ENCODE results near the gene NEK11.

The NEK11 gene

GRCh38 chr3:131277836-131278497 lies 251.3 kb downstream of the NEK11 start:
- H3K9ac ChIP-seq (ENCODE audit: low read depth, low read length), result no peak overlapping the region
- no peak overlapping the region for H3K4me2 ChIP-seq (ENCODE audit: insufficient read depth, low read length)
- no peaks in the 10 kb centered on the region for H3K79me2 ChIP-seq (ENCODE audit: insufficient read depth, low read length)
- H3K4me3 ChIP-seq (ENCODE audit: low read depth in 1 of 2, low read length in 2 of 2), result no peak overlapping the region
- no peaks in the 10 kb centered on the region for H3K36me3 ChIP-seq (ENCODE audit: insufficient read depth, low read length)
- peaks cover 5% of the 10 kb centered on the region for H3K27me3 ChIP-seq (ENCODE audit: insufficient read depth, low read length, poor library complexity)
- no peaks in the 10 kb centered on the region for H3K4me1 ChIP-seq (ENCODE audit: insufficient read depth, low read length)
- H3K9me3 ChIP-seq (ENCODE audit: insufficient read depth, low read length, severe bottlenecking), result no peaks in the 10 kb centered on the region
- TF ChIP-seq CTCF (IDR thresholded peaks at IDR 0.05; ENCODE audit: borderline replicate concordance, extremely low read depth, low read length, poor library complexity, severe bottlenecking) (no peak), EZH2 (IDR thresholded peaks at IDR 0.05; ENCODE audit: borderline replicate concordance, low read depth, low read length, severe bottlenecking) (no peak)
- ATAC-seq (ENCODE audit: insufficient read depth, low read depth), result no peak
- H2AFZ ChIP-seq (ENCODE audit: low read depth, low read length), result no peak overlapping the region
- H4K20me1 ChIP-seq (ENCODE audit: insufficient read depth, low read length), result no peaks in the 10 kb centered on the region
- no peak for DNase-seq
- H3K27ac ChIP-seq (ENCODE audit: low read length), result no peak overlapping the region

GRCh38 chr3:131279577-131279976 lies 252.9 kb downstream of the NEK11 start:
- Histone ChIP-seq H3K4me3 (ENCODE audit: low read depth in 1 of 2, low read length in 2 of 2) (no peak overlapping the region), H3K27ac (ENCODE audit: low read length) (no peak overlapping the region), H3K36me3 (ENCODE audit: insufficient read depth, low read length) (no peaks in the 10 kb centered on the region), H3K9ac (ENCODE audit: low read depth, low read length) (no peak overlapping the region), H3K4me1 (ENCODE audit: insufficient read depth, low read length) (no peaks in the 10 kb centered on the region), H3K79me2 (ENCODE audit: insufficient read depth, low read length) (no peaks in the 10 kb centered on the region), H3K9me3 (ENCODE audit: insufficient read depth, low read length, severe bottlenecking) (no peaks in the 10 kb centered on the region), H3K27me3 (ENCODE audit: insufficient read depth, low read length, poor library complexity) (peaks cover 9% of the 10 kb centered on the region), H4K20me1 (ENCODE audit: insufficient read depth, low read length) (no peaks in the 10 kb centered on the region), H2AFZ (ENCODE audit: low read depth, low read length) (no peak overlapping the region), H3K4me2 (ENCODE audit: insufficient read depth, low read length) (no peak overlapping the region)
- DNase-seq (no peak), ATAC-seq (ENCODE audit: insufficient read depth, low read depth) (no peak)
- no peak for TF ChIP-seq EZH2 (IDR thresholded peaks at IDR 0.05; ENCODE audit: borderline replicate concordance, low read depth, low read length, severe bottlenecking)
- TF ChIP-seq CTCF (IDR thresholded peaks at IDR 0.05; ENCODE audit: borderline replicate concordance, extremely low read depth, low read length, poor library complexity, severe bottlenecking), result no peak

GRCh38 chr3:131282379-131282778 lies 255.7 kb downstream of the NEK11 start:
- Histone ChIP-seq H3K4me3 (ENCODE audit: low read depth in 1 of 2, low read length in 2 of 2) (no peak overlapping the region), H3K9ac (ENCODE audit: low read depth, low read length) (no peak overlapping the region), H3K9me3 (ENCODE audit: insufficient read depth, low read length, severe bottlenecking) (no peaks in the 10 kb centered on the region), H3K4me2 (ENCODE audit: insufficient read depth, low read length) (no peak overlapping the region), H3K4me1 (ENCODE audit: insufficient read depth, low read length) (no peaks in the 10 kb centered on the region), H3K36me3 (ENCODE audit: insufficient read depth, low read length) (no peaks in the 10 kb centered on the region), H4K20me1 (ENCODE audit: insufficient read depth, low read length) (no peaks in the 10 kb centered on the region), H3K27ac (ENCODE audit: low read length) (no peak overlapping the region), H3K27me3 (ENCODE audit: insufficient read depth, low read length, poor library complexity) (peaks cover 9% of the 10 kb centered on the region), H3K79me2 (ENCODE audit: insufficient read depth, low read length) (no peaks in the 10 kb centered on the region), H2AFZ (ENCODE audit: low read depth, low read length) (no peak overlapping the region)
- ATAC-seq (ENCODE audit: insufficient read depth, low read depth) (no peak), DNase-seq (no peak)
- no peak for TF ChIP-seq EZH2 (IDR thresholded peaks at IDR 0.05; ENCODE audit: borderline replicate concordance, low read depth, low read length, severe bottlenecking)
- no peak for TF ChIP-seq CTCF (IDR thresholded peaks at IDR 0.05; ENCODE audit: borderline replicate concordance, extremely low read depth, low read length, poor library complexity, severe bottlenecking)

All from DND-41 (cell line).